WTC11 (cell line): ENCODE data around the gene ADAMTSL4. TPM values are rescaled to one million over a fixed set of nuclear protein-coding genes. Genes with fewer than 3 reads are reported as not detected.

Source experiments
- ATAC-seq: fragments of 200-7000 bp; cut with Tn5 transposase; 2 replicates; pipeline ENCODE4 v1.10.0; 2021; ENCODE audit warnings: mild to moderate bottlenecking, moderate library complexity
- CTCF ChIA-PET: fragments of 300-600 bp; sonication (Branson Sonifier 250); formaldehyde crosslinking; loops from one replicate; lab custom pipeline; 2021; ENCODE audit warnings: antibody characterized with exemption; lab: Charles Lee
- POLR2A ChIA-PET: fragments of 350-600 bp; sonication (Branson Sonifier 250); formaldehyde crosslinking; loops from one replicate; lab custom pipeline; 2021; ENCODE audit warnings: antibody characterized with exemption; lab: Charles Lee
- DNase-seq: peaks from one replicate; pipeline ENCODE4 v3.0.0; 2021; ENCODE audit warnings: low spot score
- H3K27ac Mint-ChIP-seq: 2 replicates; pipeline ENCODE4 v1.8.0; 2021; ENCODE audit warnings: mixed read lengths
- H3K27me3 Mint-ChIP-seq: 2 replicates; pipeline ENCODE4 v1.8.0; 2021; ENCODE audit warnings: low read depth, mild to moderate bottlenecking, moderate library complexity, mixed read lengths
- H3K36me3 Mint-ChIP-seq: 2 replicates; pipeline ENCODE4 v1.8.0; 2021; ENCODE audit warnings: mixed read lengths
- H3K4me1 Mint-ChIP-seq: 2 replicates; pipeline ENCODE4 v1.8.0; 2022; ENCODE audit warnings: mixed read lengths
- H3K4me3 Mint-ChIP-seq: 2 replicates; pipeline ENCODE4 v1.8.0; 2021; ENCODE audit warnings: mild to moderate bottlenecking, moderate library complexity, mixed read lengths
- H3K9me3 Mint-ChIP-seq: 2 replicates; pipeline ENCODE4 v1.8.0; 2021; ENCODE audit warnings: mixed read lengths
- RORB ChIP-seq: fragments of 250-450 bp; sonication (Bioruptor Pico); IDR thresholded peaks from 2 replicates; pipeline ENCODE4 v1.9.0; 2021; ENCODE audit warnings: mild to moderate bottlenecking
- SMAD4 ChIP-seq: sonication (generic); formaldehyde crosslinking; IDR thresholded peaks from 2 replicates; pipeline ENCODE4 v1.8.0; 2022; ENCODE audit warnings: mild to moderate bottlenecking, missing genetic modification reagents
- SP1 ChIP-seq: sonication (generic); formaldehyde crosslinking; conservative IDR thresholded peaks from 2 replicates; pipeline ENCODE4 v1.8.1; 2022; ENCODE audit warnings: missing genetic modification reagents
- TEAD1 ChIP-seq: sonication (generic); formaldehyde crosslinking; IDR thresholded peaks from 2 replicates; pipeline ENCODE4 v1.8.0; 2022; ENCODE audit warnings: mild to moderate bottlenecking, missing genetic modification reagents
- ZNF121 ChIP-seq: sonication (generic); formaldehyde crosslinking; IDR thresholded peaks from 2 replicates; pipeline ENCODE4 v1.8.0; 2023; ENCODE audit warnings: missing genetic modification reagents
- ZNF317 ChIP-seq: sonication (generic); formaldehyde crosslinking; IDR thresholded peaks from 2 replicates; pipeline ENCODE4 v1.8.1; 2023; ENCODE audit warnings: low read depth, mild to moderate bottlenecking, moderate library complexity, missing genetic modification reagents, borderline replicate concordance
- total RNA-seq: library from RNA; stranded (reverse); gene quantifications from 3 replicates; pipeline ENCODE4 v1.2.3, GENCODE V29; 2021
- TF ChIP-seq, protein P1 (sequence below): sonication (generic); formaldehyde crosslinking; IDR thresholded peaks from 2 replicates; pipeline ENCODE4 v1.8.0; 2023; ENCODE audit warnings: mild to moderate bottlenecking, missing genetic modification reagents
- TF ChIP-seq, protein P2 (sequence below): sonication (generic); formaldehyde crosslinking; IDR thresholded peaks from 2 replicates; pipeline ENCODE4 v1.8.1; 2022; ENCODE audit warnings: mild to moderate bottlenecking, missing genetic modification reagents, moderate library complexity, borderline replicate concordance
- TF ChIP-seq, protein P3 (sequence below): fragments of 250-450 bp; sonication (Bioruptor Pico); IDR thresholded peaks from 2 replicates; pipeline ENCODE4 v2.1.2; 2022; ENCODE audit warnings: mild to moderate bottlenecking, moderate library complexity
- TF ChIP-seq, protein P4 (sequence below): sonication (generic); formaldehyde crosslinking; IDR thresholded peaks from 2 replicates; pipeline ENCODE4 v1.8.0; 2022; ENCODE audit warnings: mild to moderate bottlenecking, missing genetic modification reagents
- TF ChIP-seq, protein P5 (sequence below): fragments of 200-600 bp; IDR thresholded peaks from 2 replicates; pipeline ENCODE4 v1.8.0; 2022; ENCODE audit warnings: antibody characterized with exemption

Gene ADAMTSL4
- total RNA-seq, 1 experiment from 2014 or later: 6.6 TPM

DNA sequence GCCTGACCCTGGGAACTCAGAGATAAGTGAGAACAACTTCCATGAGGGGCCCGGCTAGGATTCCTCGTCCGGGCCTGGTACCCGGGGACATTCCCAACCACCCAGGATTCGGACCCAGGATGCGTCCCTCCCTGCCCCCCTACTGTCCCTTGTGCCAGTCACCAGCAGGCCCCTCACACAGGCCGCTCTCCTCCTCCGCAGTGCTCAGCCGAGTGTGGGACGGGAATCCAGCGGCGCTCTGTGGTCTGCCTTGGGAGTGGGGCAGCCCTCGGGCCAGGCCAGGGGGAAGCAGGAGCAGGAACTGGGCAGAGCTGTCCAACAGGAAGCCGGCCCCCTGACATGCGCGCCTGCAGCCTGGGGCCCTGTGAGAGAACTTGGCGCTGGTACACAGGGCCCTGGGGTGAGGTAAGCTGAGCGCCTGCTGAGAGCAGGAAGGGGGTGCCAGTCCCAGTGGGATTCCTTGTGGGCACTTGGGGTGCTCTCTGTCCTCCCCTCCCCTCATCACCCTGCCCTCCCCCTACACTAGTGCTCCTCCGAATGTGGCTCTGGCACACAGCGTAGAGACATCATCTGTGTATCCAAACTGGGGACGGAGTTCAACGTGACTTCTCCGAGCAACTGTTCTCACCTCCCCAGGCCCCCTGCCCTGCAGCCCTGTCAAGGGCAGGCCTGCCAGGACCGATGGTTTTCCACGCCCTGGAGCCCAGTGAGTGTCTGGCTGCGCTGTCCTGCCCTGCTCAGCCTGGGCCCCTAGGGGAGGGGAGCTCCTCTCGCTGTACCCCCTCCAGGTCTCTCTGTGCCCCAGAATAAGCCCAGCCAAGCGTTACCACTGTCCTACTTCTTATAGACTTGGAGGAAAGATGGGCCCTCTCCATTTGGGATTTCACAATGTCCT lies 9.8 kb downstream of the ADAMTSL4 start:
- Mint-ChIP-seq H3K4me1 (peaks cover 40% of the 10 kb centered on the region), H3K9me3 (no peaks in the 10 kb centered on the region), H3K27me3 (no peaks in the 10 kb centered on the region), H3K4me3 (no peak overlapping the region), H3K27ac (no peak overlapping the region), H3K36me3 (peaks cover 4% of the 10 kb centered on the region; the same call in 1 of the 2 replicates)
- TF ChIP-seq, protein P1, sequence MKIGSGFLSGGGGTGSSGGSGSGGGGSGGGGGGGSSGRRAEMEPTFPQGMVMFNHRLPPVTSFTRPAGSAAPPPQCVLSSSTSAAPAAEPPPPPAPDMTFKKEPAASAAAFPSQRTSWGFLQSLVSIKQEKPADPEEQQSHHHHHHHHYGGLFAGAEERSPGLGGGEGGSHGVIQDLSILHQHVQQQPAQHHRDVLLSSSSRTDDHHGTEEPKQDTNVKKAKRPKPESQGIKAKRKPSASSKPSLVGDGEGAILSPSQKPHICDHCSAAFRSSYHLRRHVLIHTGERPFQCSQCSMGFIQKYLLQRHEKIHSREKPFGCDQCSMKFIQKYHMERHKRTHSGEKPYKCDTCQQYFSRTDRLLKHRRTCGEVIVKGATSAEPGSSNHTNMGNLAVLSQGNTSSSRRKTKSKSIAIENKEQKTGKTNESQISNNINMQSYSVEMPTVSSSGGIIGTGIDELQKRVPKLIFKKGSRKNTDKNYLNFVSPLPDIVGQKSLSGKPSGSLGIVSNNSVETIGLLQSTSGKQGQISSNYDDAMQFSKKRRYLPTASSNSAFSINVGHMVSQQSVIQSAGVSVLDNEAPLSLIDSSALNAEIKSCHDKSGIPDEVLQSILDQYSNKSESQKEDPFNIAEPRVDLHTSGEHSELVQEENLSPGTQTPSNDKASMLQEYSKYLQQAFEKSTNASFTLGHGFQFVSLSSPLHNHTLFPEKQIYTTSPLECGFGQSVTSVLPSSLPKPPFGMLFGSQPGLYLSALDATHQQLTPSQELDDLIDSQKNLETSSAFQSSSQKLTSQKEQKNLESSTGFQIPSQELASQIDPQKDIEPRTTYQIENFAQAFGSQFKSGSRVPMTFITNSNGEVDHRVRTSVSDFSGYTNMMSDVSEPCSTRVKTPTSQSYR (CRISPR knock-in tag): no peak
- TF ChIP-seq, protein P2, sequence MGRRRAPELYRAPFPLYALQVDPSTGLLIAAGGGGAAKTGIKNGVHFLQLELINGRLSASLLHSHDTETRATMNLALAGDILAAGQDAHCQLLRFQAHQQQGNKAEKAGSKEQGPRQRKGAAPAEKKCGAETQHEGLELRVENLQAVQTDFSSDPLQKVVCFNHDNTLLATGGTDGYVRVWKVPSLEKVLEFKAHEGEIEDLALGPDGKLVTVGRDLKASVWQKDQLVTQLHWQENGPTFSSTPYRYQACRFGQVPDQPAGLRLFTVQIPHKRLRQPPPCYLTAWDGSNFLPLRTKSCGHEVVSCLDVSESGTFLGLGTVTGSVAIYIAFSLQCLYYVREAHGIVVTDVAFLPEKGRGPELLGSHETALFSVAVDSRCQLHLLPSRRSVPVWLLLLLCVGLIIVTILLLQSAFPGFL (CRISPR knock-in tag): no peak
- peak; percentile 94 for TF ChIP-seq ZNF121 (CRISPR knock-in tag)
- DNase-seq (no peak), ATAC-seq (no peak)
- ChIA-PET POLR2A (interaction anchor here (0.6 to 2.1 kb wide), 7 partner anchors 9 to 67 kb away, joined by 3 to 11 read pairs (median 4); partner anchors contain the start of genes ADAMTSL4 and MCL1), CTCF (interaction anchor here (0.5 to 7.9 kb wide), 37 partner anchors 9 to 541 kb away, joined by 3 to 144 read pairs (median 5); partner anchors contain the start of genes ADAMTSL4, CTSK, ENSA and FALEC)

DNA sequence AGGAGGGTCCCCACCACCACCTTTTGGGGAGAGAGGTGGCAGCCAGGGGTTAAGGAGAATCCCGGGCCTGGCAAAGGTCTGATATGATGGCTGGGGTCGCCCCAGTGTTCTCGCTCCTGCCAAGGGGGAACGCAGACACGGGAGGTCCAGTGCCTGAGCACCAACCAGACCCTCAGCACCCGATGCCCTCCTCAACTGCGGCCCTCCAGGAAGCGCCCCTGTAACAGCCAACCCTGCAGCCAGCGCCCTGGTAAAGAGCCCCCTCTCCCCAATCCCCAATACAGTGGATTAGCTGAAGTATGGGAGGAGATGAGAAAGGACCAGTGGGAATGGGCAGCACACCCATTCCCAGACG lies 10.4 kb downstream of the ADAMTSL4 start:
- H3K4me1 Mint-ChIP-seq: peaks cover 43% of the 10 kb centered on the region
- H3K36me3 Mint-ChIP-seq: peaks cover 4% of the 10 kb centered on the region; the same call in 1 of the 2 replicates
- no peak for ATAC-seq
- no peak overlapping the region for H3K4me3 Mint-ChIP-seq
- H3K27ac Mint-ChIP-seq: no peak overlapping the region
- H3K9me3 Mint-ChIP-seq: no peaks in the 10 kb centered on the region
- no peaks in the 10 kb centered on the region for H3K27me3 Mint-ChIP-seq
- ChIA-PET CTCF (interaction anchor here (0.5 to 7.9 kb wide), 35 partner anchors 9 to 540 kb away, joined by 3 to 144 read pairs (median 5); partner anchors contain the start of genes ADAMTSL4, CTSK, ENSA and FALEC), POLR2A (interaction anchor here (0.6 to 2.1 kb wide), 4 partner anchors 10 to 66 kb away, joined by 3 to 11 read pairs (median 3); partner anchors contain the start of gene MCL1)
- TF ChIP-seq, protein P3, sequence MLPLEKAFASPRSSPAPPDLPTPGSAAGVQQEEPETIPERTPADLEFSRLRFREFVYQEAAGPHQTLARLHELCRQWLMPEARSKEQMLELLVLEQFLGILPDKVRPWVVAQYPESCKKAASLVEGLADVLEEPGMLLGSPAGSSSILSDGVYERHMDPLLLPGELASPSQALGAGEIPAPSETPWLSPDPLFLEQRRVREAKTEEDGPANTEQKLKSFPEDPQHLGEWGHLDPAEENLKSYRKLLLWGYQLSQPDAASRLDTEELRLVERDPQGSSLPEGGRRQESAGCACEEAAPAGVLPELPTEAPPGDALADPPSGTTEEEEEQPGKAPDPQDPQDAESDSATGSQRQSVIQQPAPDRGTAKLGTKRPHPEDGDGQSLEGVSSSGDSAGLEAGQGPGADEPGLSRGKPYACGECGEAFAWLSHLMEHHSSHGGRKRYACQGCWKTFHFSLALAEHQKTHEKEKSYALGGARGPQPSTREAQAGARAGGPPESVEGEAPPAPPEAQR (CRISPR knock-in tag): no peak
- TF ChIP-seq, protein P4, sequence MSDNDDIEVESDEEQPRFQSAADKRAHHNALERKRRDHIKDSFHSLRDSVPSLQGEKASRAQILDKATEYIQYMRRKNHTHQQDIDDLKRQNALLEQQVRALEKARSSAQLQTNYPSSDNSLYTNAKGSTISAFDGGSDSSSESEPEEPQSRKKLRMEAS (CRISPR knock-in tag): 0 out of 2 replicates have a peak, but pooled peaks have one; percentile 36
- DNase-seq: no peak

DNA sequence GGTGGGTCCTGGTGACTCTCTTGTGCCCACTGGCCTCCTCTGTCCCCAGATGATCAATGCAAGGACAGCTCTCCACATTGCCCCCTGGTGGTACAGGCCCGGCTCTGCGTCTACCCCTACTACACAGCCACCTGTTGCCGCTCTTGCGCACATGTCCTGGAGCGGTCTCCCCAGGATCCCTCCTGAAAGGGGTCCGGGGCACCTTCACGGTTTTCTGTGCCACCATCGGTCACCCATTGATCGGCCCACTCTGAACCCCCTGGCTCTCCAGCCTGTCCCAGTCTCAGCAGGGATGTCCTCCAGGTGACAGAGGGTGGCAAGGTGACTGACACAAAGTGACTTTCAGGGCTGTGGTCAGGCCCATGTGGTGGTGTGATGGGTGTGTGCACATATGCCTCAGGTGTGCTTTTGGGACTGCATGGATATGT lies 10.8 kb downstream of the ADAMTSL4 start:
- peak; percentile 87 for DNase-seq
- POLR2A ChIA-PET: interaction anchor here (0.6 to 6.4 kb wide), 7 partner anchors 10 to 70 kb away, joined by 3 to 188 read pairs (median 5); partner anchors contain the start of genes ENSA and MCL1
- H3K4me1 Mint-ChIP-seq: peaks cover 46% of the 10 kb centered on the region
- 0 out of 2 replicates have a peak overlapping the region, but pooled peaks have one; percentile 92 for H3K4me3 Mint-ChIP-seq
- no peaks in the 10 kb centered on the region for H3K9me3 Mint-ChIP-seq
- H3K27ac Mint-ChIP-seq: no peak overlapping the region
- CTCF ChIA-PET: interaction anchor here (0.5 to 7.9 kb wide), 38 partner anchors 10 to 540 kb away, joined by 3 to 144 read pairs (median 4); partner anchors contain the start of genes ADAMTSL4, CTSK, ENSA and FALEC
- peak; percentile 10 for ATAC-seq
- TF ChIP-seq TEAD1 (CRISPR knock-in tag): no peak
- TF ChIP-seq, protein P5, sequence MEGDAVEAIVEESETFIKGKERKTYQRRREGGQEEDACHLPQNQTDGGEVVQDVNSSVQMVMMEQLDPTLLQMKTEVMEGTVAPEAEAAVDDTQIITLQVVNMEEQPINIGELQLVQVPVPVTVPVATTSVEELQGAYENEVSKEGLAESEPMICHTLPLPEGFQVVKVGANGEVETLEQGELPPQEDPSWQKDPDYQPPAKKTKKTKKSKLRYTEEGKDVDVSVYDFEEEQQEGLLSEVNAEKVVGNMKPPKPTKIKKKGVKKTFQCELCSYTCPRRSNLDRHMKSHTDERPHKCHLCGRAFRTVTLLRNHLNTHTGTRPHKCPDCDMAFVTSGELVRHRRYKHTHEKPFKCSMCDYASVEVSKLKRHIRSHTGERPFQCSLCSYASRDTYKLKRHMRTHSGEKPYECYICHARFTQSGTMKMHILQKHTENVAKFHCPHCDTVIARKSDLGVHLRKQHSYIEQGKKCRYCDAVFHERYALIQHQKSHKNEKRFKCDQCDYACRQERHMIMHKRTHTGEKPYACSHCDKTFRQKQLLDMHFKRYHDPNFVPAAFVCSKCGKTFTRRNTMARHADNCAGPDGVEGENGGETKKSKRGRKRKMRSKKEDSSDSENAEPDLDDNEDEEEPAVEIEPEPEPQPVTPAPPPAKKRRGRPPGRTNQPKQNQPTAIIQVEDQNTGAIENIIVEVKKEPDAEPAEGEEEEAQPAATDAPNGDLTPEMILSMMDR: peak; percentile 94
- TF ChIP-seq SP1 (CRISPR knock-in tag): no peak
- TF ChIP-seq RORB: no peak
- no peak for TF ChIP-seq ZNF317
- no peak for TF ChIP-seq SMAD4 (CRISPR knock-in tag)
- peaks cover 4% of the 10 kb centered on the region; the same call in 1 of the 2 replicates for H3K36me3 Mint-ChIP-seq
- H3K27me3 Mint-ChIP-seq: no peaks in the 10 kb centered on the region
